ENCODE data around the gene KIAA1755.

DNA sequence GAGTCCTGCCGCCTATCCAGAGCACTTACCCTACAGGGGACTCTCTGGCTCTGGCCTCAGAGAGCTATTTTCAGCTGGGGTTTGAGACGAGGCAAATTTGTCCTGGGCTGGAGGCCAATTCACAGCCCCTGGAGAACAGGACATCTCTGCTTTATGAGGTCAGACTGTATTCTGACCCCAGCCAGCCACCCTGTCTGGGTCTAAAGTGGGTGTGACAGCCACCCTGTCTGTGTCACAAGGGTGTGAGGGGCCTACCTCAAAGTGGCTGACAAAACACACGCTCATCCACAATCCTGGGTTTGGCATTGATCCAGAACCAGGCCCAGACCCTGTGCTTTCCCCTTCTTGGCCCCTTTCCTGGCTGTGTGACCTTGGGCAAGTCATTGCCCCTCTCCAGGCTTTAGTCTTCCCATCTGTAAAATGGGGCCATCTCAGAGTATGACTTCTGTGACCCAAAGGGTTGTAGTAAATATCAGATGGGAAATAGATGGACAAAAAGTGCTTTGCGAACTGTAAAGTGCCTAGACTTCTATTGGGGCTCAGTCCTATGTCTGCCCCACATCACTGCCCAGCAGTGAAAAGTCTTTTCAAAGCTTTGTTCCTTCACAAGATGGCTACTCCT lies 51.4 kb downstream of the KIAA1755 start:
- TF ChIP-seq, protein P1, sequence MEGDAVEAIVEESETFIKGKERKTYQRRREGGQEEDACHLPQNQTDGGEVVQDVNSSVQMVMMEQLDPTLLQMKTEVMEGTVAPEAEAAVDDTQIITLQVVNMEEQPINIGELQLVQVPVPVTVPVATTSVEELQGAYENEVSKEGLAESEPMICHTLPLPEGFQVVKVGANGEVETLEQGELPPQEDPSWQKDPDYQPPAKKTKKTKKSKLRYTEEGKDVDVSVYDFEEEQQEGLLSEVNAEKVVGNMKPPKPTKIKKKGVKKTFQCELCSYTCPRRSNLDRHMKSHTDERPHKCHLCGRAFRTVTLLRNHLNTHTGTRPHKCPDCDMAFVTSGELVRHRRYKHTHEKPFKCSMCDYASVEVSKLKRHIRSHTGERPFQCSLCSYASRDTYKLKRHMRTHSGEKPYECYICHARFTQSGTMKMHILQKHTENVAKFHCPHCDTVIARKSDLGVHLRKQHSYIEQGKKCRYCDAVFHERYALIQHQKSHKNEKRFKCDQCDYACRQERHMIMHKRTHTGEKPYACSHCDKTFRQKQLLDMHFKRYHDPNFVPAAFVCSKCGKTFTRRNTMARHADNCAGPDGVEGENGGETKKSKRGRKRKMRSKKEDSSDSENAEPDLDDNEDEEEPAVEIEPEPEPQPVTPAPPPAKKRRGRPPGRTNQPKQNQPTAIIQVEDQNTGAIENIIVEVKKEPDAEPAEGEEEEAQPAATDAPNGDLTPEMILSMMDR (IDR thresholded peaks at IDR 0.05), result no peak
- TF ChIP-seq POLR2AphosphoS5 (IDR thresholded peaks at IDR 0.05) (no peak), EP300 (IDR thresholded peaks at IDR 0.05) (no peak)
